ENCODE measurements around the gene THBD. TPM values are rescaled to one million over a fixed set of nuclear protein-coding genes. Genes with fewer than 3 reads are reported as not detected.
A peak's percentile ranks its signal among the peaks of the same experiment; 100 is the strongest.

THBD gene, protein sequence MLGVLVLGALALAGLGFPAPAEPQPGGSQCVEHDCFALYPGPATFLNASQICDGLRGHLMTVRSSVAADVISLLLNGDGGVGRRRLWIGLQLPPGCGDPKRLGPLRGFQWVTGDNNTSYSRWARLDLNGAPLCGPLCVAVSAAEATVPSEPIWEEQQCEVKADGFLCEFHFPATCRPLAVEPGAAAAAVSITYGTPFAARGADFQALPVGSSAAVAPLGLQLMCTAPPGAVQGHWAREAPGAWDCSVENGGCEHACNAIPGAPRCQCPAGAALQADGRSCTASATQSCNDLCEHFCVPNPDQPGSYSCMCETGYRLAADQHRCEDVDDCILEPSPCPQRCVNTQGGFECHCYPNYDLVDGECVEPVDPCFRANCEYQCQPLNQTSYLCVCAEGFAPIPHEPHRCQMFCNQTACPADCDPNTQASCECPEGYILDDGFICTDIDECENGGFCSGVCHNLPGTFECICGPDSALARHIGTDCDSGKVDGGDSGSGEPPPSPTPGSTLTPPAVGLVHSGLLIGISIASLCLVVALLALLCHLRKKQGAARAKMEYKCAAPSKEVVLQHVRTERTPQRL
- total RNA-seq (2014; rRNA removed; shearing (Covaris generic)): 4.2 and 4.7 TPM in 2 replicates

DNA sequence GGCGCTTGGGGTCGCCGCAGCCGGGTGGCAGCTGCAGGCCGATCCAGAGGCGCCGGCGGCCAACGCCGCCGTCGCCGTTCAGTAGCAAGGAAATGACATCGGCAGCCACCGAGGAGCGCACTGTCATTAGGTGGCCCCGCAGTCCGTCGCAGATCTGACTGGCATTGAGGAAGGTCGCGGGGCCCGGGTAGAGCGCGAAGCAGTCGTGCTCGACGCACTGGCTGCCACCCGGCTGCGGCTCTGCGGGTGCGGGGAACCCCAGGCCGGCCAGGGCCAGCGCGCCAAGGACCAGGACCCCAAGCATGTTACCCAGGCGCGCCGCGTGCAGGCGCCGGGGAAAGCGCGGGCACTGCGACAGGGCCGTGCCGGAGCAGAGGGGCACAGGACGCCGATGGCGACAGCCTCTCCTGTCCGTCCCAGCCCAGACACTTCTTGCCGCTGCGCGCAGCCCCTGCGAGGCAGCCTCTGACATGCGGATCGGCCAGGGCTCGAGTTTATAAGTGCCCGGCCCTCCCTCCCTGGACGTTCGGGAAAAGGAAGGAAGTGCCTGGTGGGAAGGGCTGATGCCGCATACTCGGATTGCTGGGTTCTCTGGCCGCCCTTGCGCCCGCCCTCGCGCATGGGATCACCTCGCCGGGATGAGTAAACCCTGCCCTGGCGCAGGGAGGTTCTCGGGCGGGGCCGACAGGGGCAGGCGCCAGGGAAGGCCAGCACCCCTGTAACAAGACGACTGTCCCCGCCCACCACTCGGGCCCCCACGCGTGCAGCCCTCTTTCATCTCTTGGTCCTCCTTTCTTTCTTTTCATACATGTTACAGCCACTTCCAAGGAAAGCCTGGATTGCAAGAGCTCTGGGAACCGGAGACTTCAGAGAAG is at the start of gene THBD:
Gene THBD, minus strand, starts transcription at position 472 of the 875 bp plus-strand sequence. Its CDS starts 168 bp downstream, at position 304.
- peak within 1 kb of the TSS; percentile 39 for H3K4me3 ChIP-seq
- H3K27ac ChIP-seq: no peak within 1 kb of the TSS
- peaks cover 10% of the 10 kb centered on the region; the same call in 1 of the 2 replicates for H3K27me3 ChIP-seq (replicated peaks)
- peaks cover 44% of the 10 kb centered on the region for H3K4me1 ChIP-seq (replicated peaks)
- no peaks in the 10 kb centered on the region for H3K36me3 ChIP-seq
- H3K9me3 ChIP-seq (replicated peaks): no peaks in the 10 kb centered on the region
- peak; percentile 73 to 75 for DNase-seq (ENCODE audit: low read depth in 1 of 2, low spot score in 2 of 2)

GRCh38 chr20:23097636-23098580 is 48.4 kb upstream of the THBD start:
- DNase-seq (ENCODE audit: low read depth in 1 of 2, low spot score in 2 of 2): no peak
- H3K9me3 ChIP-seq (replicated peaks): no peaks in the 10 kb centered on the region
- H3K4me1 ChIP-seq (replicated peaks): no peaks in the 10 kb centered on the region
- H3K27me3 ChIP-seq (replicated peaks): no peaks in the 10 kb centered on the region
- H3K36me3 ChIP-seq: no peaks in the 10 kb centered on the region
- no peak overlapping the region for H3K27ac ChIP-seq
- H3K4me3 ChIP-seq: no peak overlapping the region

GRCh38 chr20:23096986-23097520 is 47.6 kb upstream of the THBD start:
- Histone ChIP-seq H3K9me3 (replicated peaks) (no peaks in the 10 kb centered on the region), H3K4me1 (replicated peaks) (peaks cover 4% of the 10 kb centered on the region; the same call in 1 of the 2 replicates), H3K36me3 (no peaks in the 10 kb centered on the region), H3K27ac (no peak overlapping the region), H3K27me3 (replicated peaks) (no peaks in the 10 kb centered on the region), H3K4me3 (no peak overlapping the region)
- DNase-seq (ENCODE audit: low read depth in 1 of 2, low spot score in 2 of 2): no peak

GRCh38 chr20:23096097-23096496 is 46.6 kb upstream of the THBD start:
- Histone ChIP-seq H3K36me3 (no peaks in the 10 kb centered on the region), H3K9me3 (replicated peaks) (no peaks in the 10 kb centered on the region), H3K4me3 (no peak overlapping the region), H3K27ac (no peak overlapping the region), H3K4me1 (replicated peaks) (peaks cover 7% of the 10 kb centered on the region; the same call in 1 of the 2 replicates), H3K27me3 (replicated peaks) (no peaks in the 10 kb centered on the region)
- no peak for DNase-seq (ENCODE audit: low read depth in 1 of 2, low spot score in 2 of 2)

GRCh38 chr20:23095499-23095898 is 46.0 kb upstream of the THBD start:
- Histone ChIP-seq H3K4me3 (no peak overlapping the region), H3K9me3 (replicated peaks) (no peaks in the 10 kb centered on the region), H3K27me3 (replicated peaks) (no peaks in the 10 kb centered on the region), H3K36me3 (no peaks in the 10 kb centered on the region), H3K4me1 (replicated peaks) (peaks cover 7% of the 10 kb centered on the region; the same call in 1 of the 2 replicates), H3K27ac (no peak overlapping the region)
- no peak for DNase-seq (ENCODE audit: low read depth in 1 of 2, low spot score in 2 of 2)

- no peak overlapping the region for H3K27ac ChIP-seq
- no peaks in the 10 kb centered on the region for H3K9me3 ChIP-seq (replicated peaks)
- H3K4me3 ChIP-seq: no peak overlapping the region
- H3K4me1 ChIP-seq (replicated peaks): peaks cover 7% of the 10 kb centered on the region; the same call in 1 of the 2 replicates
- DNase-seq (ENCODE audit: low read depth in 1 of 2, low spot score in 2 of 2): no peak
- no peaks in the 10 kb centered on the region for H3K36me3 ChIP-seq
- H3K27me3 ChIP-seq (replicated peaks): no peaks in the 10 kb centered on the region
These were observed 45.5 kb upstream of the THBD start for GRCh38 chr20:23094927-23095326.

GRCh38 chr20:23094213-23094896 is 44.9 kb upstream of the THBD start:
- no peak for DNase-seq (ENCODE audit: low read depth in 1 of 2, low spot score in 2 of 2)
- no peak overlapping the region for H3K4me3 ChIP-seq
- H3K27ac ChIP-seq: no peak overlapping the region
- peaks cover 7% of the 10 kb centered on the region; the same call in 1 of the 2 replicates for H3K4me1 ChIP-seq (replicated peaks)
- no peaks in the 10 kb centered on the region for H3K36me3 ChIP-seq
- H3K9me3 ChIP-seq (replicated peaks): no peaks in the 10 kb centered on the region
- no peaks in the 10 kb centered on the region for H3K27me3 ChIP-seq (replicated peaks)

DNA sequence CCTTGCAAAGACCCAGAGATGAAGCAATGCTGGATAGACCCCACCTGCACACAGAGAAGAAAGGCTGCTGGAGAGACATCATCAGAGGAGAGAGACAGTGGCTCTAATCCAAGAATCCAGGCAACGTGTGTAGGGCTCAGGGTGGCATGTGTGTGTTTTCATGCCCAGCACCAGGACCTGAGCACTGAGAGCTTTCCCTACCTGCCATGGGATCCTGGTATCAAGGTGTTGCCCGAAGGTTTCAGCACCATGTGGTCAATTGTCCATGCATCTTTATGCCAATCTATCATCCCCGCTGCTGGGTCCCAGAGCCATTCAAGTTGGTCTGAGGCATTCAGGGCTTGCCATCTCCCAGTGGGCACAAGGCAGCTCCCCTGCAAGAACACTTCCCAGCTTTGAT is 44.1 kb upstream of the THBD start:
- Histone ChIP-seq H3K4me1 (replicated peaks) (peaks cover 7% of the 10 kb centered on the region; the same call in 1 of the 2 replicates), H3K27me3 (replicated peaks) (no peaks in the 10 kb centered on the region), H3K36me3 (no peaks in the 10 kb centered on the region), H3K9me3 (replicated peaks) (no peaks in the 10 kb centered on the region), H3K27ac (no peak overlapping the region), H3K4me3 (no peak overlapping the region)
- no peak for DNase-seq (ENCODE audit: low read depth in 1 of 2, low spot score in 2 of 2)

DNA sequence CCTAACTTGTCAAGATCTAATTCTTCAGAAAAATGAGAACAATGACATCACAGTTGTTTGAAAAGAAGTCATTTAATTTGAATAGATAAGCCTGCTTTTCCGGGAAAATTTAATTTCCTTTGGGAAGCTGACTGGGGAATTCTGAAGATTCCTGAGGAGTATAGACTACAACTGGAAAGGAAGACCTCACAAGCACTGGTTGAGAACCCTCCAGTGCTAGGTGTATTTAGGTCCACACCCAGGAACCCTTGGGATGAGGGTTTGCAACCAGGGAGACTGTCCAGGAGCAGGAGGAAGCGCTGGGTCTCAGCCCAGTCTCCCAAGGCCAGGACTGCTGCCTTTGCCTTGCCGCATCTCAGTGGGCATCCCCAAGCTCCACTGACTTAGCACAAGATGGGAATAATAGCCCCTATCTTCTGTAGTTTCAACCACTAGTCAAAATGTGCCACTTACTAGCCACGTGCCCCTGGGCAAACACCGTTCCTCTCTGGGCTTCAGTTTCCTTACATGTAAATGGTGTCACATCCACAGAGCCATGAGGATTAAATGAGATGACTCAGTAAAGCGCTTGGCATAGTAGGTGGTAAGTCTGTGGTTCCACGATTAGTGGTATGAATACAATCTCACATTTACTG is 43.5 kb upstream of the THBD start:
- Histone ChIP-seq H3K36me3 (no peaks in the 10 kb centered on the region), H3K4me3 (no peak overlapping the region)

DNA sequence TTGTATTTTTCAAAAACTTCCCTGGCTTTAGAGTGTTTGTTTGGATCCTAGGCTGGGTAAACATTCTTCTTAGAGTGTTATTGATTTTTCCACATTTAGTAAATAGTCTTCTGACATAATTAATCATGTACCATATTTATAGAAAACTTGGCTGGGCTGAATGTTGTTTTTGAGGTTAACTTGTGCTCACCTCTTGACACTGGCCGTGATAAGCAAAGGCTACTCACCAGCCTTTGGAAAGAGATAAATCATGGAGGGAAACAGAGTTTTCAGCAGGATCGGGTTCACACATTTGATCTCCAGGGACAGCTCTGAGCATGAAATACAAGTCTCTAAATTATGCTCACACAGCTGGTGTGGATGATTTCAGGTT is 42.9 kb upstream of the THBD start:
- H3K36me3 ChIP-seq: no peaks in the 10 kb centered on the region
- no peak for DNase-seq (ENCODE audit: low read depth in 1 of 2, low spot score in 2 of 2)
- peaks cover 7% of the 10 kb centered on the region; the same call in 1 of the 2 replicates for H3K4me1 ChIP-seq (replicated peaks)
- H3K27me3 ChIP-seq (replicated peaks): no peaks in the 10 kb centered on the region
- H3K9me3 ChIP-seq (replicated peaks): no peaks in the 10 kb centered on the region
- H3K4me3 ChIP-seq: no peak overlapping the region
- no peak overlapping the region for H3K27ac ChIP-seq

More for the DNA sequence above, 43.5 kb upstream of the THBD start:
- H3K27ac ChIP-seq: no peak overlapping the region
- peak in 1 of 2 experiments; percentile 10 for DNase-seq (ENCODE audit: low read depth in 1 of 2, low spot score in 2 of 2)
- no peaks in the 10 kb centered on the region for H3K9me3 ChIP-seq (replicated peaks)
- peaks cover 7% of the 10 kb centered on the region; the same call in 1 of the 2 replicates for H3K4me1 ChIP-seq (replicated peaks)
- H3K27me3 ChIP-seq (replicated peaks): no peaks in the 10 kb centered on the region

- H3K4me3 ChIP-seq: no peak overlapping the region
- no peaks in the 10 kb centered on the region for H3K36me3 ChIP-seq
- H3K27me3 ChIP-seq (replicated peaks): no peaks in the 10 kb centered on the region
- DNase-seq (ENCODE audit: low read depth in 1 of 2, low spot score in 2 of 2): peak in 1 of 2 experiments; percentile 7
- H3K27ac ChIP-seq: no peak overlapping the region
- peaks cover 7% of the 10 kb centered on the region; the same call in 1 of the 2 replicates for H3K4me1 ChIP-seq (replicated peaks)
- no peaks in the 10 kb centered on the region for H3K9me3 ChIP-seq (replicated peaks)
These were observed 42.4 kb upstream of the THBD start for GRCh38 chr20:23091721-23092383.

Data from SJSA1 (cell line).